GM11168 (cell line): ENCODE data around the gene HDGFL2.

Experiments
- in situ Hi-C: fragments of 300-500 bp; cut with MboI; formaldehyde crosslinking; loops from one replicate; pipeline ENCODE4 v1.12.0; 2022; ENCODE audit warnings: low sequenced_read_pairs; ENCODE audit not compliant: unreplicated experiment

The HDGFL2 gene

DNA sequence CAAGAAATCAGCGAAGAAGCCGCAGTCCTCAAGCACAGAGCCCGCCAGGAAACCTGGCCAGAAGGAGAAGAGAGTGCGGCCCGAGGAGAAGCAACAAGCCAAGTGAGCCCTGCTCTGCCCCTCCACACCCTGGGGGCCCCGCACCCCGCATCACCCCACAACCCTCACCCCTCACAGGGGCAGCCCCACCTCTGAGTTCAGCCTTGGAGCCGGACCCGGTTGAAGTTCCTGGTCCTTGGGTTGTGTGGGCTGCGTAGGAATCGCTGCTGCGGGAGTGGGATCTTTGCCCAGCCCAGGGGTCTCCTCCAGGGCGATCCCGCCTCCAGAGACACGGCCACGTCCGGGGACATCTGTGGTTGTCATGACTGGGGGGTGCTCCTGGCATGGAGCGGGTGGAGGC is 24.2 kb downstream of the HDGFL2 start:
- in situ Hi-C loops: no loop called here

DNA sequence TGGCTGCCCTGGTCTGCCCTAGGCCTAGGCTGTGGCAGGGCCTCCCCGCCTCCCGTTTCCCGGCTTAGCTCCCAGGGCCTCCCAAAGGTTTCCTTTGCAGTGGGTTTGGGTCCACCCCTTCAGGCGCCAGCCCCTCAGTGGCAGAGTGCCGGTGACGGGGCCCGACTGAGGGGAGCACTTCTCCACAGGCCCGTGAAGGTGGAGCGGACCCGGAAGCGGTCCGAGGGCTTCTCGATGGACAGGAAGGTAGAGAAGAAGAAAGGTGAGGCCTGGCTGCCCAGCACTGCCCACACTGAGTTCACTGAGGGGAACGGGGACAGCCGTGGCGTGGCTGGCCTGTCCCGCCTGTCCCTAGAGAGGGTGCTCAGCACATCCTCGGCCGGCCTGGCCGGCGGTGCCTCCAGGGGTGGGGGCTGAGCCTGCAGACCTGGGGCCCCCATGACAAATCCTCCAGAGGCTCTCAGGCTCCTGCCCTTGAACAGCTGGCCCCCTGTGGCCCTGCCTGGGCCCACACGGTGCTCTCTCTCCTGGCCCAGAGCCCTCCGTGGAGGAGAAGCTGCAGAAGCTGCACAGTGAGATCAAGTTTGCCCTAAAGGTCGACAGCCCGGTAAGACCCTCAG is 25.8 kb downstream of the HDGFL2 start:
- in situ Hi-C loops: no loop called here

DNA sequence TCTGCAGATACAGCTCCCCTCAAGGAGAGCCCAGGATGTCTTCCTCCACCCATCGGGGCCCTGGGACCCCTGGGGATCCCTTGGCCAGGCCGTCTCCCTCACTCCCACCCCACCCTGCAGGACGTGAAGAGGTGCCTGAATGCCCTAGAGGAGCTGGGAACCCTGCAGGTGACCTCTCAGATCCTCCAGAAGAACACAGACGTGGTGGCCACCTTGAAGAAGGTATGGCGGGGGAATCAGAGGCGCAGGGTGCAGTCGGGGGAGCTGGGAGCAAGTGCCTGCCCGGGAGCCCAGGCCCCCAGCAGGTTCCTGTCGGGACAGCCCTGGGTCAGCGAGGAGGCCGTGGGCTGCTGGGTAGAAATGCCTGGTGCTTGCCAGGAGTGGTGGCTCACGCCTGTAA is 26.6 kb downstream of the HDGFL2 start:
- in situ Hi-C loops: no loop called here

DNA sequence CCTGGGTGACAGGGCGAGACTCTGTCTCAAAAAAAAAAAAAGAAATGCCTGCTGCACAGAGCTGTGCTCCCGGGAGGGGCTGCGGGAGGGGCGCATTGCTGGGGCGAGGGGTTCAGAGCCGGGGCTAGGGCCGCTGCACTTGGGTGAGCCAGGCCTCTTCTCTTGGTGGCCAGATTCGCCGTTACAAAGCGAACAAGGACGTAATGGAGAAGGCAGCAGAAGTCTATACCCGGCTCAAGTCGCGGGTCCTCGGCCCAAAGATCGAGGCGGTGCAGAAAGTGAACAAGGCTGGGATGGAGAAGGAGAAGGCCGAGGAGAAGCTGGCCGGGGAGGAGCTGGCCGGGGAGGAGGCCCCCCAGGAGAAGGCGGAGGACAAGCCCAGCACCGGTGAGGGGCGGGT is 27.2 kb downstream of the HDGFL2 start:
- in situ Hi-C loops: no loop called here

DNA sequence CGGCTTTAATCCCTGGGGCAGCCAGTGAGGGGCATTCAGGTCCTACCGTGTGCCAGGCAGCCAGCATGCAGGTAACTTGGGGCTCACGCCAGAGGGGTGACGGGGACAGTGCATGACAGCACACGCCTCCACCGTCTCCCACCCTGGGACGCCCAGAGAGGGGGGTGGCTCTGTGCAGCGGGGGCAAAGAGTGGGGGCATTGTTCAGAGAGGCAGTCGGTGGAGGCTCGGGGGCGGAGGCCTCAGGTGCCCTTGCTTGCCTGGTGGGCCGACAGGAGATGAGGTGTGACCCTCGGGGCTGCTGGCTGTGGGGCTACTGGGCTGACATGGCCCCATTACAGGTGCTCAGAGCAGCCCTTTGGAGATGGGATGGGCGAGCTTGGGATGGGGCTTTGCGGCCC is 27.8 kb downstream of the HDGFL2 start:
- in situ Hi-C loops: no loop called here

DNA sequence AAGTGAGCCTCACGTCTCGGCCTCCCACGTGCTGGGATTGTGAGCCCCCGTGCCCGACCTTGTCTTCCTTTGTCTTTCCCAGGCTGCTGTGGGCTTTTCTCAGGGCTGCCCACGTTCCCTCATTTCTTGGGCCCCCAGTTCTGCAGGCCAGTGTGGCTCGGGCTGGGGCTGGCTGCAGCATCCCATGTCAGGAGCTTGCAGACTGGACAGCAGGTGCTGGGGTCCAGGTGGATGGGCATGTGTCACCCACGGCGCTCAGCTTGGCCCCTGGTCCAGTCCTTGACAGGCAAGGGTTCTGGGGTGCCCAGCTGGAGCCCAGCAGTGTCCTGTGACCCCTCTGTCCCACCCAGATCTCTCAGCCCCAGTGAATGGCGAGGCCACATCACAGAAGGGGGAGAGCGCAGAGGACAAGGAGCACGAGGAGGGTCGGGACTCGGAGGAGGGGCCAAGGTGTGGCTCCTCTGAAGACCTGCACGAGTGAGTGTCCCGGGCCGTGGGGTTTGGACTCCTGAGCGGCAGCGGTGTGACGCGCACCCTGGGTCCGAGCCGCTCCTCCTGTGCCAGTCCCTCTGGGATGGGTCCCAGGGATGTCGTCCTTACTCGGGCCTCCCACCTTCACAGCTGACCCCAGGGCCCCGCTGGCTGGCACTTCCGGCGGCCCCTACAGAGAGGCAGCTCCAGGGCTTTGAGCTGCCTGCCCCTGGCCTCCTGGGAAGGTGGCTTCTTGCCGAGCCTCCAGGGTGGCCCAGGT is 28.9 kb downstream of the HDGFL2 start:
- in situ Hi-C loops: no loop called here

DNA sequence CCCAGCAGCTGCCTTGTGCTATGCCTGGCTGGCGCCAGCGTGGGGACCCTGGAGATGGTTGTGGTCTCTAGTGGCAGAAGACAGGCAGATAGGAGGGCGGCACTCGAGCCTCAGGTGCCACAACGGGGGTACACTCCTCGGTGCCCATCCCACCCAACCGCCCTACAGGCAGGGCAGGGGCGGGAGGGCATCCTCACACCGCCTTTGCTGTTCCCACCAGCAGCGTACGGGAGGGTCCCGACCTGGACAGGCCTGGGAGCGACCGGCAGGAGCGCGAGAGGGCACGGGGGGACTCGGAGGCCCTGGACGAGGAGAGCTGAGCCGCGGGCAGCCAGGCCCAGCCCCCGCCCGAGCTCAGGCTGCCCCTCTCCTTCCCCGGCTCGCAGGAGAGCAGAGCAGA is 29.6 kb downstream of the HDGFL2 start:
- in situ Hi-C loops: no loop called here

DNA sequence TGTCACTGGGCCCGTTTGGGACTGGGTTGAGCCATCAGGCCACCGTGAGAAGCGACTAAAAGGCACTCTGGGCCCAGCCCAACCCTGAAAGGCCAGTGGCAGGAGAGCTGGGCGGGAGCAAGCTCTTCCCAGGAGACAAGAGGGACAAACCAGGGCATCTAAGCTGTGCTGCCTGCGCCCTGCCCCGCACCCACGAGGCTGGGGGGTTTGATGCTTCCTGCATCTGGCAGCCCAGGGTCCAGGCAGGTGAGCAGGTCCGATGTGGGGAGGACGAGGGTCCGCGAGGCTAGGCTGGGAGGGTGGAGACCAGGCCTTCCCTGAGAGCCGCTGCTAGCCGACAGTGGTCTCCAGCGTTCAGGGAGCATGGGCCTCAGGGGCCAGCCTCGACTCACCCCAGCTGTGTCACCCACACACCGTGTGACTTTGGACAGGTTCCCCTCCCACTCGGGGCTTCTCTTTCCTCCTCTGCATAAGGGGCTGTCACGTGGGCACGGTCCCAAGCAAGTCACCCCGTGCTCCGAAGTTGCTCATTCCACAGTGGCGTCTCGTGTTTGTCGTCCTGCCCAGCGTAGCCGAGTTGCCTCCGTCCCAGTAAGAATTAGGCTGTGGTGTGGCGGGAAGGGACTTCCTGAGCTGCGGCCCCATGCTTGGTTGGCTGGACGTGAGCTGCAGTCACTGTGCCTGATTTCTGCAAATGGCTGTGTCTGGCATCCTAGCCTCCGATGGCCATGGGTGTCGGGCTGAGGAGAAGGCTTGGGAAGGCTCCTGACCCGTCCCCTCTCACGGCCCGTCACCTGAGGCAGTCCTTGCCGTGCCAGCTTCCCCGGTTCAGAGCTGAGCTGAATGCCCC is 30.4 kb downstream of the HDGFL2 start:
- in situ Hi-C loops: no loop called here

DNA sequence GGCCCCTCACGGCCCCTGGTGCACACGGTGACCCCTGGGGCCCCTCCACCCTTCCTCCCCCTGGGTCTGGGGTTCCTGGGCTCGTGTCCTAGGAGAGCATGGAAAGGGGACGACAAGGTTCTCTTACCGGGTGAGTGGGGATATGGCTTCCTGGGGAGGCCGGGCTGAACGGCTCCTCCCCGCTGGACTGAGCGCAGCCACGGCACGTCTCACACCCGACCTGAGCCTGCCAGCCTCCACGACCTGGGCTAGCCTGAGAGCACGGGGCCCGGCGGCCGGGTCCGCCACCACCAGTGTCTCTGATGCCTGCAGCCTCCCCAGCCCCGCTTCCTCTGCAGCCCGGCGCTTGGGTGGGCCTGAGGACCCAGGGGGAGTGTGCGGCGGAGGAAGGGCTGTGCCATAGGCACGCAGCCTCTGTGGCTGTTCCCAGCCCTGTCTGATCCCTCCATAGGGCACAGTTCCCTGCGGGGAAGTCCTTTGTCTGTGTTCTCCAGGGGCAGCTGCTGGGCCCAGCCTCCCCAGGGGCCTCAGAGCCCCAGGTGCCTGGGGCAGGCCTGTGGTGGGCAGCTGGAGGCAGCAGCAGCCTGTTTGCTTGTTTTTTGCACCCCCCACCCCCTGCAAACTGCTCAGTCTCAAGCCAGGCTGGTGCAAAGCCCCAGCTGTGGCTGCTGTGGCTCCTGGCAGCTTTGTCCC is 31.2 kb downstream of the HDGFL2 start:
- in situ Hi-C loops: no loop called here

DNA sequence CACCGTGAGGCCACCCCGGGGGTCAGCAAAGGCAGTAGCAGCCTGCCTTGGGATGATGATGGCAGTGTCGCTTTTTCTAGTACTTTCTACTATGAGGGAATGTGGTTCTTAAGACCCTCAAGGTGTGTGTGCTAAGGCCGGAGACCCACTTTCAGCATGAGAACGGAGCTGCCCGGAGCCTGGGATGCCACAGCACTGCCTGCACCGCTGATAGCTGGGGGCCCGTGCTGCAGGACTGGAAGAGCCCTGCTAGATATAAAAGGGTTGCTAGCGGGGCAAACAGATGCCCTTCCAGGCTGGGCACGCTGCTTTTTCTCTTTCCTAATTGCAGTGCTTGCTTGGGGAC is 31.7 kb downstream of the HDGFL2 start:
- in situ Hi-C loops: no loop called here

DNA sequence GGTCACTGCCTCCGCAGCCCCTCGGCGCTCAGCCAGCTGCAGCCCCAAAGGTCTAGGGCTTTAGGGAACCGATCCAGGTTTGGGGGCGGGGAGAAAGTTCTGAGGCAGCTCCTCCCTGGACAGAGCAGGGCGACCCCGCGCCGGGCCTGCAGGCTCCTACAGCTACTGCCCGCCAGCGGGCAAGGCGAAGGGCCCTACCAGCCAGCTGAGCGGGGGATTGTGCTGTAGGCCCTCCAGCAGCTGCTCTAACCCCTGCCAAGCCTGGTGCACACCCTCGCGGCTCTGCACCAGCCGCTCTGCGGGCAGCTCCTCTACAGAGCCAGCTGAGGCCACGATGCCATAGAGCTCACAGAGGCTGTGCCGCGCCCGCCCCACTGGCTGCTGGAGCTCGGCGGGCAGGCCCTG is 32.2 kb downstream of the HDGFL2 start:
- in situ Hi-C loops: no loop called here

DNA sequence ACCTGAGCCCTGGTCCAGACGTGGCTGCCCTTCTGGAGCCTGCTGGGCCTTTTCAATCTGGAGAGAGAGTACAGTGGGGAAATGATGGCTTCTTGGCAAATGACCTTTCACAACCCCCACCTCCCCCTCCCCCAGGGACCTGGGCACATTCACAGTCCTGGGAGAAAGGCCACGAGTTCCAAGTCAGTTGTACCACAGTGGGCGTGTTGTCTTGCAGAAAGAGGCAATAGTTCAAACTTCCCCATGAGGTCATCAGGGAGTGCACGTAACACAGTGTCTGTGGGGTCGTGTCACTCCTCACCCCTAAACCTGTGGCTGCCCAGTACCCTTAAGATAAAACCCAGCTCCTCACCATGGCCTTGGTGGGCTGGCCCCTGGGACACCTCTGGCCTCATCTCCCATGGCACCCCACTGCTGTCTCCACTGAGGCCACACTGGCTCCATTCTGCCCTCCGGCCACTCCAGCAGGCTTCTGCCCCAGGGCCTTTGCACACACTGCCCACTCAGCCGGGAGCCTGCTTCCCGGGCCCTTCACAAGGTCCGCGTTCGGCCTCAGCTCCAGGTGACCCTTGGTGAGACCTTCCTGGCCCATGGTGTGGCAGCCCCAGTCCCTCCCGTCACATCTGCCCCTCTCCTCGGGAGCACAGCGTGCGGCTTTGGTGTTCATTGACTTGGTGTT is 32.9 kb downstream of the HDGFL2 start:
- in situ Hi-C loops: no loop called here

DNA sequence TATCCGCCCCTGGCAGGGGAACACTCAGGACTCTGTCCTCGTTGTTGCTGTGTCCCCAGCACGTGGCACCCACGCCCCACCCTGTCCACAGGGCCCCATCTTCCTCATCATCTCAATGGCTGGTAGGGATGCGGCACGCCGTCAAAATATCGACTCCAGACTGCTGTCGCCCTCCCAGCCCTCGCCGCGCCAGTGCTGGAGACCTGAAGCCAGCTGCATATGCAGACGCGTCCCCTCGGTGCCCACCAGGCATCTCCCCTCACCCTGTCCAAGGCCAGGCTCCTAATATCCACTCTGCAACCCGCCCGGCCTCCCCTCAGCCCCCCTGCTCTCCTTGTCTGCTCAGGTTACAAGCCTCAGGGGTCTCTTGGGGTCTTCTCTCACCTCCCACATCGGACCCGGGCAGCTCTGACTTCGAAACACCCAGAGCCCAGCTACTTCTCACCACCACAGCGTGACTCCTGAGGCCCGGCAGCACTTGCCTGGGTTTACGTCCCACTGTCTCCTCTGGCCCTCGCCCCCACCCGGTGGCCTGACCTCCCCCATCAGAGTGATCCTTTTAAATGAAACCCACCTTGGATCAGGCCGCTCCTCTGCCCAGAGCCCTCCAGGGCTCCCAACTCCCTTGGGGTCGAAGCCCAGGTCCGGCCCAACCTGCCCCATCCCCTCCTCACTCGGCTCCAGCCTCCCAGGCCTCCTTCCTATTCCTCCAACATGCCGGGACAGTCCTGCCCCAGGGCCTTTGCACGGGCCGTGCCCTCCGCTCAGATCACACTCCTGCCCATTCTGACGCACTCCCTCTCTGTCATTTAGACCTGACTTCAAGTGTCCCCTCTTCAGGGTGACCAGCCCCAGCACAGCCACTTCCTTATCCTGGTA is 33.7 kb downstream of the HDGFL2 start:
- in situ Hi-C loops: no loop called here

DNA sequence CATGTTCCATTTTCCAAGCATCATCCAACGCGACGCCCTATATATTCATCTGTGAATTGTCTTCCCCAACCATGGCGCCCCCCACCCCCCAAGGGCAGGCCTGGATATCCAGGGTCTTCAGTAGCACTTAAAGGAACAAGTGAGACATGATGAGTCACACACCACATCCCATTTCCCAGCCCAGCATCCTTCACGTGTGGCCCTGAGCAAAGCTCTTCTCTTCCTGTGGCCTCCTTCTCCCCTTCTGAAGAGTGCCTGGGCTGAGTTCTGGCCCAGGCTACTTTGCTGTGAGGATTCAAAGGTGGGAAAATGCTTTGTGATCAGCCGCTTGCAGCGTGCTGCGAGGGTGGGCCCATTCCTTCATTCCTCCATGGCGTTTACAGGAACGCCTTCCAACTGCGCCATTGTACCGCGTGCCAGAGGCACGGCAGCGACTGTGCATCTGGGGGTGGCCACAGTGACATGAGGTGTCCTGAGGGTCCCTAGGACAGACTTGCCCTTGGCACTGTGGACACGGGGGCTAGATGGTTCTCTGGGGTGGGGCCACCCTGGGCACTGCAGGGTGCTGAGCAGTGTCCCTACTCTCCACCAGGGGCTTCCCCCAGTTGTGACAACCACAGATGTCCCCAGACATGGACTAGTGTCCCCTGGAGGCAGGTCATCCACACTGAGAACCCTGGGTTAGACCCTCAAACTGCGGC is 34.5 kb downstream of the HDGFL2 start:
- in situ Hi-C loops: no loop called here

DNA sequence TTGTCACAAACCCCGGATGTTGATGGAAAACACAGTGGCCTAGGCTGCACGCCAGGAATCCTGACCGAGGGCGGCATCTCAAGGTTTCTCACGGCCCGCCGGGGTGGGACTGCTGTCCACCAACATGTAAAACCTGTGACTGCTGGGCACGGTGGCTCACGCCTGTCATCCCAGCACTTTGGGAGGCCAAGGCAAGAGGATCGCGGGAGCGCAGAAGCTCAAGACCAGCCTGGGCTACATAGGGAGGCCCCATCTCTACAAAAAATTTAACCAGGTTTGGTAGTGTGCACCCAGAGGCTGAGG is 35.0 kb downstream of the HDGFL2 start:
- in situ Hi-C loops: no loop called here

DNA sequence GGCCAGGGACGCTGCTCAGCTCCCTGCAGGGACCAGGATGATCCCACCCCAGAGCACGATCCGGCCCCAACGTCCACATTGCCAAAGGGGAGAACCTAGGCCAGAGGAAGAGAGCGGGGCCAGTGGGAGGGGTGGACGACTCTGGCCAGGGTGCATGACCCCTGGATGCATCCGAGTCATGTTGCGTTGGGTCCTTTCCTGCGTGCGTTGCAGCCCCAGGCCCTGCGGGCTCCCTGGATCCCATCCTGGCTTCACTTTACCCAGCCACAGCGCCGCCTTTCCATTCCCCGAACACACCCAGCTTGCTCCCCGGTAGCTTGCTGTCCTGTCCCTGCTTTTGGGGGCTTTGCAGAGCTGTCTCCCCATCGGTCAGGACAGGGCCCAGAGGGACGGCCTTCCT is 35.7 kb downstream of the HDGFL2 start:
- in situ Hi-C loops: no loop called here

DNA sequence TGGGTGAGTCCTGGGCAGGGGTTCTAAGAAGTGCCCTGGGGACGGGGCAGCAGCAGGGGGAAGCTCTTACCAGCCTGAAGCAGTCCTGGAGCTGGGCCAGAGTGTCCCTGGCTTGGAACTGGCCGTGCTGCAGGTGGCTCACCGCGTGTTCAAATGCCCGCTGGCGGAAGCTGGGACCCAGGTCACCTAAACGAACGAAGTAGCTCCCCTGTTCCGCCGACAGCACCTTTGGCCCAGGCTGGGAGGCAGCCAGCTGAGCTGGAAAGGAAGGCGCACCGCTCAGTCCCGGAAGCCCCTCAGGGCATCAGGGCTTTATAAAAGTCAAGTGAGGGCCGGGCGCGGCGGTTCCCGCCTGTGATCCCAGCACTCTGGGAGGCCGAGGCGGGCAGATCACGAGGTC is 36.6 kb downstream of the HDGFL2 start:
- in situ Hi-C loops: no loop called here

DNA sequence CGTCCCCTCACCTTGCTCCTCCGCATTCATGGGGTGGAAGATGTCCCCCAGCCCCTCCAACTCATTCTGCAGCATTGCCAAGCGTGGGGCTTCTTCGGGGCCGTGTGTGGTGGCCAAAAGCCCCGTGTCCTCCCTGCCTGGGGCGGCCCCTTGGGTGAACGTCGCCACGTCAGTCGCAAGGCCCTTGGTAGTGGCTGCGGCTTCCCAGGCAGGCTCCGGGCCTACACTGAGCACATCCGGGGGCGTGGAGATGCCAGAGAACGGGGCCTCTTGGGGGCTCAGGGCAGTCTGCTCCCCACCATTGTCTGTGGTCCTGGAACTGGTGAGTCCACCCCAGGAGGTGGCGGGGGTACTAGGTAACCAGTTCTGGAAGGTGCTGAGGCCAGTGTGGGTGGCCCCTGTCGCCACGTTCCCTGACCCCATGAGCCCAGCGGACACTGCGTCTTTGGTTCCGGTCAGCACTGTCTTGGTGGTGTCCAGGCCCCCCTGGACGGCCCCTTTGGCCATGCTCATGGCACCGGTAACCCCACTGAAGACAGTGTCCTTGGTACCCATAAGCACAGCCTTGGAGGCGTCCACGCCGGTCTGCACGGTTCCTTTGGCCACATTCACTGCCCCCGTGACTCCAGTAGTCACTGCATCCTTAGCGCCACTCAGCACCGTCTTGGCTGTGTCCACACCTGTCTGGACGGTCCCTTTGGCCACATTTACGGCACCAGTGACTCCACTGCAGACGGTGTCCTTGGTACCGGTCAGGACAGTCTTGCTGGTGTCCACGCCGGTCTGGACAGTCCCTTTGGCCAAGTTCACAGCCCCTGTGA is 38.5 kb downstream of the HDGFL2 start:
- in situ Hi-C loops: no loop called here
